NB4 (cell line): ENCODE results near the gene SPAG5.

Source experiments
- CTCF ChIP-seq: IDR thresholded peaks from one replicate; pipeline ENCODE4 v1.5.1; 2012; ENCODE audit warnings: low read depth, low read length
- MYC ChIP-seq: IDR thresholded peaks from 2 replicates; pipeline ENCODE4 v1.6.1; 2011; ENCODE audit warnings: low read depth, low read length
- POLR2A ChIP-seq: IDR thresholded peaks from 2 replicates; pipeline ENCODE4 v1.6.1; 2011; ENCODE audit warnings: mild to moderate bottlenecking; ENCODE audit not compliant: insufficient read length; ENCODE audit errors: extremely low read depth
- TF ChIP-seq, protein P1 (sequence below): IDR thresholded peaks from 2 replicates; pipeline ENCODE4 v1.6.1; 2011; ENCODE audit warnings: low read depth, low read length

GRCh38 chr17:28570716-28571360 is 28.0 kb downstream of the SPAG5 start:
- TF ChIP-seq CTCF (no peak), POLR2A (no peak), MYC (no peak)
- TF ChIP-seq, protein P1, sequence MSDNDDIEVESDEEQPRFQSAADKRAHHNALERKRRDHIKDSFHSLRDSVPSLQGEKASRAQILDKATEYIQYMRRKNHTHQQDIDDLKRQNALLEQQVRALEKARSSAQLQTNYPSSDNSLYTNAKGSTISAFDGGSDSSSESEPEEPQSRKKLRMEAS, result peak; percentile 45
